Adrenal gland (tissue), 12 donors: ENCODE data around the gene CEACAM18. TPM values are rescaled to one million over a fixed set of nuclear protein-coding genes. Genes with fewer than 3 reads are reported as not detected.

Experiments used
- DNase-seq, 7 donors: peaks; one replicate each; pipeline ENCODE4 v3.0.0-alpha.2; 2019 to 2020
- H3K27ac ChIP-seq, 5 donors: fragments of 200-600 bp; sonication (generic) in 4 of 5; 1 replicate in 3 of 5; 2 replicates in 2 of 5; pipeline versions ENCODE4 v1.5.1 to v1.8.0; 2016 to 2020; ENCODE audit warnings: mild to moderate bottlenecking in 1 of 5
- H3K27me3 ChIP-seq: fragments of 200-600 bp; 2 replicates; pipeline ENCODE4 v1.8.0; 2021
- H3K36me3 ChIP-seq, 2 donors: fragments of 200-600 bp; replicated peaks in 1 of 2; 1 replicate in 1 of 2; 2 replicates in 1 of 2; pipeline versions ENCODE4 v1.5.1 to v1.8.0; 2018 to 2022
- H3K4me1 ChIP-seq, 2 donors: fragments of 200-600 bp; replicated peaks in 1 of 2; 1 replicate in 1 of 2; 2 replicates in 1 of 2; pipeline versions ENCODE4 v1.5.1 to v1.8.0; 2018 to 2021
- H3K4me3 ChIP-seq, 4 donors: fragments of 200-600 bp; sonication (generic) in 3 of 4; one replicate each; pipeline ENCODE4 v1.5.1; 2016 to 2018
- H3K9me3 ChIP-seq, 3 donors: fragments of 200-600 bp; sonication (generic) in 1 of 3; replicated peaks in 1 of 3; 1 replicate in 2 of 3; 2 replicates in 1 of 3; pipeline versions ENCODE4 v1.5.1 to v1.8.0; 2016 to 2021
- POLR2A ChIP-seq, 2 donors: fragments of 450-650 bp; IDR thresholded peaks; one replicate each; pipeline ENCODE4 v1.6.1; 2017; ENCODE audit warnings: antibody characterized with exemption in 2 of 2, mild to moderate bottlenecking in 2 of 2, moderate library complexity in 1 of 2
- WGBS, 4 donors: extraction: QIAGEN DNeasy Blood & Tissue Kit in 2 of 4; methylation state at CpG; one replicate each; pipeline versions ENCODE4 v1.1.5 to v1.1.7; 2013 to 2017; 5-methylcytosine and 5-hydroxymethylcytosine counted together
- intact Hi-C, 2 donors: fragments of 100-400 bp; cut with DNase I; formaldehyde crosslinking; loops; one replicate each; pipeline versions ENCODE4 v1.14.1 to v1.15.0; 2022 to 2023
- polyA plus RNA-seq, 3 donors: library from polyadenylated mRNA; stranded (reverse); fragments of 200-250 nt in 2 of 3; fragments of 350-450 nt in 1 of 3; fragmentation: Illumina TruSeq in 1 of 3; extraction: RNeasy Lipid Tissue Mini Kit (QIAGEN cat#74804) in 1 of 3; gene quantifications; one replicate each; pipeline ENCODE4 v1.2.3, GENCODE V29; 2013 to 2014
- total RNA-seq, 9 donors: library from RNA; depleted of rRNA in 4 of 9; stranded (reverse); fragments of >200 nt in 4 of 9; fragments of 120-200 nt in 1 of 9; fragmentation: NEBNext Ultra II Directional in 1 of 9; extraction: Animal tissue kit (Norgen Biotek cat#: 25700) in 1 of 9; gene quantifications; one replicate each; pipeline versions ENCODE4 v1.1.0 to v1.2.4, GENCODE V29; 2013 to 2023
- TF ChIP-seq, protein P1 (sequence below), 6 experiments: fragments of 450-650 bp in 4 of 6; fragments of 200-600 bp in 2 of 6; sonication (generic) in 1 of 6; IDR thresholded peaks; 1 replicate in 5 of 6; 2 replicates in 1 of 6; pipeline versions ENCODE4 v1.5.1 to v1.8.0; 2016 to 2021; ENCODE audit warnings: antibody characterized with exemption in 6 of 6, mild to moderate bottlenecking in 2 of 6, moderate library complexity in 1 of 6
- donor health status: healthy with polysubstance abuse.
- donor health status: Bipolar disorder and iron deficiency.
- donor health status: DM: yes; HTN: yes; CAD: no.
- donor health status: DM: no; HTN: no; CAD: no.
- donor health status: DM: no; HTN: no; CAD: no.
- donor health status: DM: yes; HTN: yes; CAD: no.

Gene CEACAM18
- total and polyA plus RNA-seq, 12 donors, result not detected

DNA sequence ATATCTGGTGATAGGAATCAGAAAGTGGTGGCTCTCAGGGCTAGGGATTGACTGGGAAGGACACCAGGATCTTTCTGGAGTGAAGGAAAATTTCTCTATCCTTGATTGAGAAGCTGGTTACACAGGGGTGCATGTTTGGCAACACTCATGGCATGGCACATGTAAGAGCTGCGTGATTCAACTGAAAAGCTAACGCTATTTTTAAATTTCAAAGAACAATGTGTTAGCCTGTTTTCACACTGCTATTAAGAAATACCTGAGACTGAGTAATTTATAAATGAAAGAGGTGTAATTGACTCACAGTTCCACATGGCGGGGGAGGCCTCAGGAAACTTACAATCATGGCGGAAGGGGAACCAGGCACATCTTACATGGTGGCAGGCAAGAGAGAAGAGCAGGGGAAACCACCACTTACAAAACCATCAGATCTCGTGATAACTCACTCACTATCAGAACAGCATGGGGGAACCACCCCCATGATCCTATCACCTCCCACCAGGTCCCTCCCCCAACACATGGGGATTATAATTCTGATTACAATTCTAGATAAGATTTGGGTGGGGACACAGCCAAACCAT is 27.5 kb upstream of the CEACAM18 start:
- DNase-seq, result no peak
- Histone ChIP-seq H3K4me1 (no peaks in the 10 kb centered on the region), H3K36me3 (no peaks in the 10 kb centered on the region), H3K27ac (no peak overlapping the region), H3K4me3 (no peak overlapping the region), H3K27me3 (no peaks in the 10 kb centered on the region), H3K9me3 (no peaks in the 10 kb centered on the region)
- intact Hi-C loops, result no loop called here
- TF ChIP-seq, protein P1, sequence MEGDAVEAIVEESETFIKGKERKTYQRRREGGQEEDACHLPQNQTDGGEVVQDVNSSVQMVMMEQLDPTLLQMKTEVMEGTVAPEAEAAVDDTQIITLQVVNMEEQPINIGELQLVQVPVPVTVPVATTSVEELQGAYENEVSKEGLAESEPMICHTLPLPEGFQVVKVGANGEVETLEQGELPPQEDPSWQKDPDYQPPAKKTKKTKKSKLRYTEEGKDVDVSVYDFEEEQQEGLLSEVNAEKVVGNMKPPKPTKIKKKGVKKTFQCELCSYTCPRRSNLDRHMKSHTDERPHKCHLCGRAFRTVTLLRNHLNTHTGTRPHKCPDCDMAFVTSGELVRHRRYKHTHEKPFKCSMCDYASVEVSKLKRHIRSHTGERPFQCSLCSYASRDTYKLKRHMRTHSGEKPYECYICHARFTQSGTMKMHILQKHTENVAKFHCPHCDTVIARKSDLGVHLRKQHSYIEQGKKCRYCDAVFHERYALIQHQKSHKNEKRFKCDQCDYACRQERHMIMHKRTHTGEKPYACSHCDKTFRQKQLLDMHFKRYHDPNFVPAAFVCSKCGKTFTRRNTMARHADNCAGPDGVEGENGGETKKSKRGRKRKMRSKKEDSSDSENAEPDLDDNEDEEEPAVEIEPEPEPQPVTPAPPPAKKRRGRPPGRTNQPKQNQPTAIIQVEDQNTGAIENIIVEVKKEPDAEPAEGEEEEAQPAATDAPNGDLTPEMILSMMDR (IDR thresholded peaks at IDR 0.05), result no peak
- no peak for TF ChIP-seq POLR2A (IDR thresholded peaks at IDR 0.05)
- 80 to 85% (median 84%) methylated on average over 5 of the region's 5 CpGs for WGBS, 4 donors

DNA sequence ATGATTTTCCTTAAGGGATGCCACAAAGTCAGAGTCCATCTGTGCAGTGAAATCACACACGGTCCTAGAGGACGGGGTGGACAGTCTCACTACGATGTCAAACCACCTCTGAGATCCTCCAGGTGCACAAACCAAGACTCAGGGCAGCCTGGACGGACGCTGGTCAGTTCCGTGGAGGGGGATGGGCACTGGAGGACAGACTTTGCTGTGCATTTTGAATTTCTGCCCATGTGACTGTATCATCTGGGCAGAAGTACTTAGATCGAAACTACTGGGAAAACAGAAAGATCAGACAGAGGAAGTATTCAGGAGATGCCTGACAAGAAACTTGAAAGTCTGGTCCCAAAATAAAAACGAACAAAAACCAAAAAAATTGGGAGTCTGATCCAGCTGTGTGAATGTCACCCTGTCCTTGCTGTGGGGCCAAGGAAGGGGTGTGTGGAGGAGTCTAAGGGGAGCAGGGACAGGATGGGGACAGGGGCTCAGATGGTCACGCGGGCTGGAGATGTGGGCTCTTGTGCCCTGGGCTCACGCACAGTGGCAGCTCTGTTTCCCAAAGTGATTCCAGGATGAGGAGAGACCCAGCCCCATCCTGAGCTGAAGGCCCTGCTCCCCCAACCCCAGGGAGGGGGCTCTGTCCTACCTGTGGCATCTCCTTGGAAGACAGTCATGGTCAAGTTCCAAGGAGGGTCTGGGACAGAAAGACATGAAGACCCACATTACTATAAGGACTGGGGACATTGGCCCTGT is 21.6 kb upstream of the CEACAM18 start:
- intact Hi-C loops, result no loop called here
- H3K27ac ChIP-seq, result peak overlapping the region in 2 of 5 donors; percentile 44 to 68
- H3K4me1 ChIP-seq, result no peaks in the 10 kb centered on the region
- no peaks in the 10 kb centered on the region for H3K9me3 ChIP-seq
- peaks cover 2% of the 10 kb centered on the region for H3K27me3 ChIP-seq
- TF ChIP-seq POLR2A (IDR thresholded peaks at IDR 0.05), result no peak
- TF ChIP-seq, protein P1 (IDR thresholded peaks at IDR 0.05), result no peak
- DNase-seq, result peak in 2 of 7 donors; percentile 32 to 38
- H3K4me3 ChIP-seq, result no peak overlapping the region
- WGBS, 4 donors, result 56 to 65% (median 60%) methylated on average over 11 of the region's 11 CpGs
- H3K36me3 ChIP-seq, result no peaks in the 10 kb centered on the region

DNA sequence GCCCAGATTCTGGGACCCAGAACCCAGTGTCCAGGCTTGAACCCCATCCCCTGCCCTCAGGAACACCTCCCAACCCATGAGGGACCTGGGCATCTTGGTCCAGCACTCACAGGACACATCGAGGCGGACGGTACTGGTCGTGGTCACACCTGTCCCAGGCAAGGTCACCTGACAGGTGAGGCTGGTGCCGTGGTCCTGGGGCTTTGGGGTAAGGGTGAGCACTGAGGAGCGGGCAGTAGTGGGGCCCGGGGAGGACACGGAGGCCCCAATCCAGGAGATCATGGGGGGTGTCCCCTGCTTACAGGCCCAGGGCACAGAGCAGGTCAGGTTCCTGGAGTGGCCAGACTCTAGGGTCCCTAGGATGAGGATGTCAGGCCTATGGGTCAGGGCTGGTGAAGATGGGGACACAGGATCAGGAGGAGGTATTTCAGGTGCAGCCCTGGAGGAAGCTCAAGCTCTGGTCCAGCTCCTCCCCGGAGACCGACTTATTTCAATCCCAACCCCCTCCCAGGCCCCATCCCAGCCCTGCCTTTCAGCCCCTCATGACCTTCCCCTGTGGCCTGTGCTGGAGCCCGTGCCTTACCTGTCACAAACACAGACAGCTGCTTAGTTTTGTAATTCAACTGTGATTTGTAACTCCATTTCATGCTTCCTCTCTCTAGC is 20.9 kb upstream of the CEACAM18 start:
- Histone ChIP-seq H3K27me3 (peaks cover 5% of the 10 kb centered on the region), H3K36me3 (no peaks in the 10 kb centered on the region), H3K4me1 (no peaks in the 10 kb centered on the region), H3K4me3 (no peak overlapping the region), H3K9me3 (no peaks in the 10 kb centered on the region), H3K27ac (peak overlapping the region in 3 of 5 donors; percentile 27 to 65 (median 44))
- WGBS, 4 donors, result 58 to 87% (median 80%) methylated on average over 6 to 11 of the region's 11 CpGs
- intact Hi-C loops, result no loop called here
- DNase-seq, result peak in 1 of 7 donors; percentile 8
- TF ChIP-seq POLR2A (IDR thresholded peaks at IDR 0.05), result no peak
- TF ChIP-seq, protein P1 (IDR thresholded peaks at IDR 0.05), result no peak

DNA sequence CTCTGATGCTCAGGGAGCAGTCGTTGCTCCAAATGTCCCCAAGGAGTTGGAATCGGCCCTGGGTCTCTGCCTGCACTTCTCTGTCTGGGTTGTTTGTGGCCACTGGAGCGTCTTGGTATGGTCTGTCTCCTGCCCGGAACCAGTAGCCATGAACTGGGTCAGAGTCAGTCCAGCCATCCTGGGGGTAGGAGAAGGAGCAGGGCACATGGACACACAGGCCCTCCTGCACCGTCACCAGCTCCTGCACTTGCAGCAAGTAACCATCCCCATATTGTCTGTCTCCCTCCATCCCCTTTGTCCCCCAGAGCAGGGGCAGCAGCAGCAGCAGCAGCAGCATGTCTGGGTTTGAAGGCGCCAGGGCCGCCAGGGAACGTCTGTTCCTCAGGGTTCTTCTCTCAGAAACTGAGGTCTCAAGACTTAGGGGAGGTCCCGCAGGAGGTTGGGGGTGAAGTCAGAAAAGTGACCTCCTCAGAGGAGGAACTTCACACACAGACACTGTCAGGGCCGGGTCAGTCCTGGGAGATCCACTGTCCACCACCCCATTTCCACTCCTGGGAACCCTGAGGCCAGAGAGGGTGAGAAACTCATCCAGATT is 20.2 kb upstream of the CEACAM18 start, which contains the start of gene SIGLEC8:
Gene SIGLEC8 (minus strand): TSS at position 404 of the 595 bp plus-strand sequence. CDS start 67 bp downstream, at position 337.
- peak within 1 kb of the TSS in 3 of 5 donors; percentile 27 to 65 (median 44) for H3K27ac ChIP-seq
- no peak for TF ChIP-seq POLR2A (IDR thresholded peaks at IDR 0.05)
- TF ChIP-seq, protein P1 (IDR thresholded peaks at IDR 0.05), result no peak

More for the DNA sequence above, 20.2 kb upstream of the CEACAM18 start, which contains the start of gene SIGLEC8:
- no peaks in the 10 kb centered on the region for H3K9me3 ChIP-seq
- DNase-seq, result peak in 1 of 7 donors; percentile 15
- peaks cover 5% of the 10 kb centered on the region for H3K27me3 ChIP-seq
- no peaks in the 10 kb centered on the region for H3K36me3 ChIP-seq
- intact Hi-C loops, result no loop called here
- no peak within 1 kb of the TSS for H3K4me3 ChIP-seq
- WGBS, 4 donors, result 48 to 63% (median 54%) methylated on average over 7 to 10 of the region's 10 CpGs
- no peaks in the 10 kb centered on the region for H3K4me1 ChIP-seq
